Peyer's patch (tissue), 4 donors: ENCODE measurements around the gene EXOC4. TPM values are rescaled to one million over a fixed set of nuclear protein-coding genes. Genes with fewer than 3 reads are reported as not detected.

Experiments used
- DNase-seq, 3 donors: peaks; one replicate each; pipeline ENCODE4 v3.0.0-alpha.2; 2017 to 2019
- H3K27ac ChIP-seq, 4 donors: fragments of 200-600 bp; sonication (generic); one replicate each; pipeline ENCODE4 v1.5.1; 2016 to 2019
- H3K27me3 ChIP-seq, 2 donors: fragments of 200-600 bp; sonication (generic); one replicate each; pipeline ENCODE4 v1.5.1; 2019
- H3K36me3 ChIP-seq, 3 donors: fragments of 200-600 bp; sonication (generic); one replicate each; pipeline ENCODE4 v1.5.1; 2016 to 2019
- H3K4me1 ChIP-seq, 4 donors: fragments of 200-600 bp; sonication (generic); one replicate each; pipeline ENCODE4 v1.5.1; 2016 to 2019
- H3K4me3 ChIP-seq, 4 donors: fragments of 200-600 bp; sonication (generic); 1 replicate in 3 of 4; 2 replicates in 1 of 4; pipeline ENCODE4 v1.5.1; 2016 to 2019; ENCODE audit warnings: mild to moderate bottlenecking in 1 of 4
- H3K9me3 ChIP-seq, 4 donors: fragments of 200-600 bp; sonication (generic); one replicate each; pipeline ENCODE4 v1.5.1; 2016 to 2019; ENCODE audit warnings: mild to moderate bottlenecking in 1 of 4
- CTCF ChIP-seq, 6 experiments: fragments of 450-650 bp in 4 of 6; fragments of 200-600 bp in 2 of 6; sonication (generic) in 1 of 6; IDR thresholded peaks; one replicate each; pipeline ENCODE4 v1.5.1; 2017 to 2019; ENCODE audit warnings: antibody characterized with exemption in 6 of 6, mild to moderate bottlenecking in 3 of 6, moderate library complexity in 1 of 6
- POLR2A ChIP-seq, 2 donors: fragments of 450-650 bp; IDR thresholded peaks; one replicate each; pipeline ENCODE4 v1.5.1; 2017; ENCODE audit warnings: antibody characterized with exemption in 2 of 2, mild to moderate bottlenecking in 2 of 2, moderate library complexity in 2 of 2
- total RNA-seq, 4 donors: library from RNA; depleted of rRNA; stranded (reverse); fragments of >200 nt; gene quantifications; one replicate each; pipeline ENCODE4 v1.1.0, GENCODE V29; 2016

EXOC4 gene
- total RNA-seq, 4 donors from 2014 or later = 128 to 502 (median 141) TPM

GRCh38 chr7:133536450-133536849 is 283.6 kb downstream of the EXOC4 start:
- no peaks in the 10 kb centered on the region for H3K4me1 ChIP-seq
- H3K27ac ChIP-seq = no peak overlapping the region
- no peak for TF ChIP-seq POLR2A (IDR thresholded peaks at IDR 0.05)
- no peak for TF ChIP-seq CTCF (IDR thresholded peaks at IDR 0.05)
- no peaks in the 10 kb centered on the region for H3K36me3 ChIP-seq
- no peak for DNase-seq
- no peaks in the 10 kb centered on the region for H3K27me3 ChIP-seq
- no peak overlapping the region for H3K4me3 ChIP-seq
- no peaks in the 10 kb centered on the region for H3K9me3 ChIP-seq

GRCh38 chr7:133539016-133539415 is 286.1 kb downstream of the EXOC4 start:
- DNase-seq = no peak
- no peak overlapping the region for H3K4me3 ChIP-seq

GRCh38 chr7:133540096-133540860 is 287.4 kb downstream of the EXOC4 start:
- H3K9me3 ChIP-seq = no peaks in the 10 kb centered on the region
- no peak for DNase-seq
- H3K36me3 ChIP-seq = no peaks in the 10 kb centered on the region
- H3K4me3 ChIP-seq = no peak overlapping the region
- no peaks in the 10 kb centered on the region for H3K27me3 ChIP-seq
- H3K27ac ChIP-seq = no peak overlapping the region
- H3K4me1 ChIP-seq = no peaks in the 10 kb centered on the region
- TF ChIP-seq POLR2A (IDR thresholded peaks at IDR 0.05) = no peak

More at GRCh38 chr7:133539016-133539415, 286.1 kb downstream of the EXOC4 start:
- H3K27me3 ChIP-seq = no peaks in the 10 kb centered on the region
- H3K9me3 ChIP-seq = no peaks in the 10 kb centered on the region
- H3K36me3 ChIP-seq = no peaks in the 10 kb centered on the region
- H3K27ac ChIP-seq = no peak overlapping the region
- TF ChIP-seq CTCF (IDR thresholded peaks at IDR 0.05) (no peak), POLR2A (IDR thresholded peaks at IDR 0.05) (no peak)
- no peaks in the 10 kb centered on the region for H3K4me1 ChIP-seq

DNA sequence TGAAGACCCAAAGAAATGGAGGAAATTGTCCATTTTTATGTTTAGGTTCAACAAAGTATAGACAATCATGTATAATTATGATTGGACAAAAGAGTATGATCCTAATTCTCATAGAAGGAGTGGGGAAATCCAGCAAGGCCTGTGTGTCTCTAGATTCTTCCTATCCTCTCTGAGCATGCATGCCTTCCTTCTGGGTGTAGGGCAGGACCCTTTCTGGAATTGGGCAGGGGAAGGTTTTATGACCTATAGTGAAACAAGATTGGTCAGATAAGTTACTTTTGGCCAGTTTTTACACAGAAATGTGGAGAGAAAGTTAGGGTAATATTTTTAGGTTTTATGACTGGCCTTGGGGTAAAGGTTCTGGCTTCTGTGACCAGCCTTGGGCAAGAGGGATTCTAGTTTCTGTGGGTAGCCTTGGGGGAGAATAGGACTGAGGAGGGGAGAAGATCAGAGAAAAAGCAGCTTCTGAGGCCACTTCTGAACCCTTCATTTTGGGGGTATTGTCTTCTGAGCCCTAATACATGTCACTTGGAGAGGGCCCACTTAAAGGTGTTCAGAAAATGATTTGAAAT is 289.4 kb downstream of the EXOC4 start:
- no peaks in the 10 kb centered on the region for H3K36me3 ChIP-seq
- H3K4me1 ChIP-seq = no peaks in the 10 kb centered on the region
- no peak overlapping the region for H3K27ac ChIP-seq
- H3K27me3 ChIP-seq = no peaks in the 10 kb centered on the region
- no peak for DNase-seq
- no peaks in the 10 kb centered on the region for H3K9me3 ChIP-seq
- TF ChIP-seq CTCF (IDR thresholded peaks at IDR 0.05) (no peak), POLR2A (IDR thresholded peaks at IDR 0.05) (no peak)
- no peak overlapping the region for H3K4me3 ChIP-seq

DNA sequence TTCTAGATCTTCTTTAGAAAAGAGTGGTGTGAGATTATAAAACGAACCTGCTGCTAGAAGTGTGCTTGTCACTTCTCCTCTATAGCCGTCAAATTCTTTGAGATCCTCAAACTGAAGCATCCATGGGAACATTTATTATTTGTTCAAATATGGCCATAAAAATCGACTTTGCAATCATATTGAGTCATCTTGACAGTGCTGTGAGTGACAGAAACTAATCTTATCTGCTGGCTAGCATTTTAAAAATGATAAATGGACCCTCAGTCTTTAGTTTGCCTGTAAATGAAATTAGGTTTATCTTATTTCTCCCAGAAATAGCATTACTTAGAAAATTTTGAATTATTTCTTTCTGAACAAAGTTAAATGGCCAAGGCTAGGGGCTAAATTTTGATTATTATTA is 290.8 kb downstream of the EXOC4 start:
- H3K36me3 ChIP-seq = no peaks in the 10 kb centered on the region
- no peaks in the 10 kb centered on the region for H3K9me3 ChIP-seq
- TF ChIP-seq POLR2A (IDR thresholded peaks at IDR 0.05) (no peak), CTCF (IDR thresholded peaks at IDR 0.05) (no peak)
- H3K4me1 ChIP-seq = no peaks in the 10 kb centered on the region
- DNase-seq = no peak
- H3K27me3 ChIP-seq = no peaks in the 10 kb centered on the region
- no peak overlapping the region for H3K27ac ChIP-seq
- no peak overlapping the region for H3K4me3 ChIP-seq

DNA sequence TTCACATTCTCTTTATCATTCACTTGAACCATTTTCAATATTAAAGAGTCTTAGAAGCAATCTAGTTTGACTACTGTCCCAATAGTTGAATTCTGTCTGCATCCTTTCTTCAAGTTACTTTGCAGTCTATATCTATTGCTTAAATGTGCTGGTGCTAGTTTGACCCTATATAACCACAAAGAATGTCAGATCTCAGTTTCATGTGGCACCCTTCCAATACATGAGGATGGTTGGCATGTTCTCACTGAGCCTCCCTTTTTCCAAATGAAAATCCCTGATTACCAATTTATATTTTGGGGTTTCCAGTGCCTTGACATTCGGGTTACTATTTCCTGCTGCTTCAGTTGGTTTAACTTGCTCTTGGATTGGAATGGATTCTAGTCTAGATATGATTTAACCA is 292.7 kb downstream of the EXOC4 start:
- Histone ChIP-seq H3K36me3 (no peaks in the 10 kb centered on the region), H3K4me3 (no peak overlapping the region), H3K9me3 (no peaks in the 10 kb centered on the region), H3K27me3 (no peaks in the 10 kb centered on the region), H3K27ac (no peak overlapping the region), H3K4me1 (no peaks in the 10 kb centered on the region)
- DNase-seq = no peak
- TF ChIP-seq CTCF (IDR thresholded peaks at IDR 0.05) (no peak), POLR2A (IDR thresholded peaks at IDR 0.05) (no peak)
